A549 (cell line): ENCODE measurements around the gene SPATA12. TPM values are rescaled to one million over a fixed set of nuclear protein-coding genes. Genes with fewer than 3 reads are reported as not detected.
A peak's percentile ranks its signal among the peaks of the same experiment; 100 is the strongest.

ENCODE experiments used
- ATAC-seq, 2 experiments: fragments of 200-7000 bp in 1 of 2; fragments of >200 bp in 1 of 2; cut with Nextera tagmentation in 1 of 2; cut with Tn5 transposase in 1 of 2; 3 replicates each; pipeline versions ENCODE4 v1.8.0 to v1.9.1; 2018 to 2020; ENCODE audit warnings: mild to moderate bottlenecking in 1 of 2, moderate library complexity in 1 of 2
- CTCF ChIA-PET: fragments of 300-600 bp; sonication (Branson Sonifier 250); formaldehyde crosslinking; extraction: SDS; loops from one replicate; lab custom pipeline; 2021; ENCODE audit warnings: antibody characterized with exemption, inconsistent platforms; lab: Yijun Ruan, JAX
- POLR2A ChIA-PET: fragments of 350-600 bp; formaldehyde crosslinking; extraction: SDS; loops from one replicate; lab custom pipeline; 2021; ENCODE audit warnings: antibody characterized with exemption, inconsistent platforms; lab: Yijun Ruan, JAX
- DNase-seq, 2 experiments: peaks; one replicate each; pipeline versions ENCODE4 v3.0.0 to v3.0.0-alpha.2; 2011 to 2016; ENCODE audit warnings: low read depth in 1 of 2, low spot score in 1 of 2
- FAIRE-seq: peaks from 2 replicates; lab custom pipeline; 2011; peaks lifted over from hg19 to GRCh38; lab: Jason Lieb, UNC
- H3K27ac ChIP-seq, 2 experiments: fragments of >200 bp; sonication (Bioruptor Twin); formaldehyde crosslinking; 3 replicates each; pipeline ENCODE4 v1.5.1; 2016 to 2017
- H3K4me1 ChIP-seq: fragments of >200 bp; sonication (Bioruptor Twin); formaldehyde crosslinking; 3 replicates; pipeline ENCODE4 v1.6.1; 2016
- H3K4me2 ChIP-seq: fragments of >200 bp; sonication (Bioruptor Twin); formaldehyde crosslinking; 3 replicates; pipeline ENCODE4 v1.6.1; 2016
- H3K4me3 ChIP-seq: fragments of >200 bp; sonication (Bioruptor Twin); formaldehyde crosslinking; 3 replicates; pipeline ENCODE4 v1.5.1; 2016
- H3K9me3 ChIP-seq: fragments of >200 bp; sonication (Bioruptor Twin); formaldehyde crosslinking; 3 replicates; pipeline ENCODE4 v1.6.1; 2016
- BHLHE40 ChIP-seq: IDR thresholded peaks from 2 replicates; pipeline ENCODE4 v1.6.1; 2012; ENCODE audit warnings: low read depth, low read length, inconsistent platforms
- CBX2 ChIP-seq: fragments of 200-600 bp; sonication (generic); IDR thresholded peaks from 2 replicates; pipeline ENCODE4 v1.6.1; 2016; ENCODE audit warnings: low read depth, mild to moderate bottlenecking, borderline replicate concordance
- CEBPB ChIP-seq, 2 experiments: fragments of >200 bp in 1 of 2; sonication (Bioruptor Twin) in 1 of 2; formaldehyde crosslinking in 1 of 2; IDR thresholded peaks; 2 replicates each; pipeline ENCODE4 v1.6.1; 2012 to 2016
- CHD2 ChIP-seq: fragments of 150-350 bp; IDR thresholded peaks from 2 replicates; pipeline ENCODE4 v1.6.1; 2014; ENCODE audit warnings: low read length; ENCODE audit not compliant: partially characterized antibody
- CHD4 ChIP-seq: fragments of 200-600 bp; sonication (generic); IDR thresholded peaks from 2 replicates; pipeline ENCODE4 v1.6.1; 2016; ENCODE audit warnings: antibody characterized with exemption, mild to moderate bottlenecking, borderline replicate concordance
- FOSB ChIP-seq: fragments of 250-450 bp; sonication (Bioruptor Pico); IDR thresholded peaks from 2 replicates; pipeline ENCODE4 v1.5.0; 2020; ENCODE audit warnings: mild to moderate bottlenecking, moderate library complexity
- FOSL2 ChIP-seq, 2 experiments: fragments of 450-650 bp in 1 of 2; fragments of >200 bp in 1 of 2; sonication (Bioruptor Twin) in 1 of 2; formaldehyde crosslinking; IDR thresholded peaks; 2 replicates each; pipeline versions ENCODE4 v1.5.0 to v1.6.1; 2016 to 2020; ENCODE audit warnings: mild to moderate bottlenecking in 1 of 2, moderate library complexity in 1 of 2
- FOXS1 ChIP-seq: fragments of 250-450 bp; sonication (Bioruptor Pico); IDR thresholded peaks from 2 replicates; pipeline ENCODE4 v1.5.0; 2020; ENCODE audit warnings: mild to moderate bottlenecking, moderate library complexity
- GATA3 ChIP-seq: IDR thresholded peaks from 2 replicates; pipeline ENCODE4 v1.6.1; 2012; ENCODE audit warnings: borderline replicate concordance
- HDAC2 ChIP-seq: fragments of 200-600 bp; sonication (generic); IDR thresholded peaks from 2 replicates; pipeline ENCODE4 v1.6.1; 2016
- HEYL ChIP-seq: fragments of 250-450 bp; sonication (Bioruptor Pico); IDR thresholded peaks from 2 replicates; pipeline ENCODE4 v1.8.0; 2021; ENCODE audit warnings: mild to moderate bottlenecking, moderate library complexity
- HOXB13 ChIP-seq: fragments of 250-450 bp; sonication (Bioruptor Pico); IDR thresholded peaks from 2 replicates; pipeline ENCODE4 v1.5.0; 2020; ENCODE audit warnings: low read depth, mild to moderate bottlenecking, moderate library complexity
- KDM1A ChIP-seq: fragments of 200-600 bp; sonication (generic); IDR thresholded peaks from 2 replicates; pipeline ENCODE4 v1.6.1; 2016; ENCODE audit warnings: low read depth, mild to moderate bottlenecking
- KDM5A ChIP-seq: fragments of 200-600 bp; sonication (generic); IDR thresholded peaks from 2 replicates; pipeline ENCODE4 v1.6.1; 2016; ENCODE audit warnings: antibody characterized with exemption, mild to moderate bottlenecking
- MYC ChIP-seq: IDR thresholded peaks from 2 replicates; pipeline ENCODE4 v1.6.1; 2012; ENCODE audit warnings: mild to moderate bottlenecking, inconsistent platforms, low read length, improper control_type of control experiment, borderline replicate concordance
- POLR2A ChIP-seq: IDR thresholded peaks from 2 replicates; pipeline ENCODE4 v1.6.1; 2012; ENCODE audit warnings: mild to moderate bottlenecking, low read length
- RFX5 ChIP-seq: fragments of 450-650 bp; IDR thresholded peaks from 2 replicates; pipeline ENCODE4 v1.7.1; 2014; ENCODE audit warnings: antibody characterized with exemption, mild to moderate bottlenecking, moderate library complexity
- RNF2 ChIP-seq: fragments of 200-600 bp; sonication (generic); IDR thresholded peaks from 2 replicates; pipeline ENCODE4 v1.6.1; 2016; ENCODE audit warnings: low read depth, mild to moderate bottlenecking, antibody characterized with exemption, moderate library complexity, borderline replicate concordance
- ZFP36 ChIP-seq: fragments of 450-650 bp; IDR thresholded peaks from 2 replicates; pipeline ENCODE4 v1.6.1; 2014; ENCODE audit warnings: borderline replicate concordance; ENCODE audit not compliant: partially characterized antibody
- ZNF302 ChIP-seq: fragments of 250-450 bp; sonication (Bioruptor Pico); IDR thresholded peaks from 2 replicates; pipeline ENCODE4 v1.9.0; 2021; ENCODE audit warnings: inconsistent platforms, mild to moderate bottlenecking, moderate library complexity
- ZSCAN20 ChIP-seq: fragments of 250-450 bp; sonication (Bioruptor Pico); IDR thresholded peaks from 2 replicates; pipeline ENCODE4 v1.8.0; 2022; ENCODE audit warnings: mild to moderate bottlenecking, moderate library complexity
- WGBS: methylation state at CpG from one replicate; pipeline ENCODE4 v1.1.6; 2017; ENCODE audit errors: missing lambda C conversion rate; 5-methylcytosine and 5-hydroxymethylcytosine counted together
- polyA plus RNA-seq, 4 experiments: library from polyadenylated mRNA; depleted of rRNA in 3 of 4; stranded (reverse); fragments of >200 nt; fragmentation: RNase III in 1 of 4; extraction: RNeasy Plus Mini Kit Qiagen cat#74134 plus additional on column Dnase treatment in 1 of 4; gene quantifications; 2 replicates in 3 of 4; 3 replicates in 1 of 4; pipeline ENCODE4 v1.2.3, GENCODE V29; 2011 to 2017
- TF ChIP-seq, protein P1 (sequence below): fragments of 250-450 bp; sonication (Bioruptor Pico); IDR thresholded peaks from 2 replicates; pipeline ENCODE4 v1.5.0; 2020; ENCODE audit warnings: low read depth, mild to moderate bottlenecking, moderate library complexity
- TF ChIP-seq, protein P2 (sequence below): fragments of 450-650 bp; IDR thresholded peaks from 2 replicates; pipeline ENCODE4 v1.6.1; 2014; ENCODE audit warnings: antibody characterized with exemption
- TF ChIP-seq, protein P3 (sequence below): fragments of 200-600 bp; sonication (generic); IDR thresholded peaks from 2 replicates; pipeline ENCODE4 v1.6.1; 2016; ENCODE audit warnings: antibody characterized with exemption, mild to moderate bottlenecking, moderate library complexity

The SPATA12 gene
- polyA plus RNA-seq, 2 of the 4 experiments (the other 2 are of a cell fraction) = 0.17 to 0.18 TPM

DNA sequence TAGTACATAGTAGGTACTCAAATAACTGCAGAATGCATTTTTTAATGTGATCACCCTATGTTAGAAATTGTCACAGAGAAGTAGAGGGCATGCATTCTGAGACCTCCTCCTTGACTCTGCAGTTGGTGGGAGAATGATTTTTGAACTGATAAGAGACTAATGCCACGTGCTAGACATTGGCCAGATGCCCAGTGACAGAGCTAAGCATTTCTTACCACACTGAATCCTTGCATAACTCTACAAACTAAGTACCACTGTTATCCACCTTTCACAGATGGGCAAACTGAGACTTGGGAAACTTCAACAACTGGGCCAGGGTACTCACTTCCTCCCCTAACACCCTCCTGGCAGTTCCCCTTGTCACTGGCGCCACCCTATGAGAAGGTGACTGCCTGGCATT lies 33.5 kb upstream of the SPATA12 start:
- TF ChIP-seq, protein P1, sequence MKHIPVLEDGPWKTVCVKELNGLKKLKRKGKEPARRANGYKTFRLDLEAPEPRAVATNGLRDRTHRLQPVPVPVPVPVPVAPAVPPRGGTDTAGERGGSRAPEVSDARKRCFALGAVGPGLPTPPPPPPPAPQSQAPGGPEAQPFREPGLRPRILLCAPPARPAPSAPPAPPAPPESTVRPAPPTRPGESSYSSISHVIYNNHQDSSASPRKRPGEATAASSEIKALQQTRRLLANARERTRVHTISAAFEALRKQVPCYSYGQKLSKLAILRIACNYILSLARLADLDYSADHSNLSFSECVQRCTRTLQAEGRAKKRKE (CRISPR knock-in tag) = no peak
- TF ChIP-seq ZNF302 (CRISPR knock-in tag) = no peak
- no peak for TF ChIP-seq KDM5A
- TF ChIP-seq CBX2 = no peak
- TF ChIP-seq POLR2A = no peak
- no peak for TF ChIP-seq FOSL2 (IDR thresholded peaks at IDR 0.05)
- TF ChIP-seq FOSL2 (CRISPR knock-in tag; IDR thresholded peaks at IDR 0.05) = no peak
- TF ChIP-seq ZFP36 = no peak
- no peak for TF ChIP-seq CHD2
- no peak for TF ChIP-seq HDAC2
- TF ChIP-seq HOXB13 = no peak
- TF ChIP-seq ZSCAN20 (CRISPR knock-in tag) = no peak
- no peak for ATAC-seq
- no peak overlapping the region for H3K27ac ChIP-seq
- ChIA-PET CTCF (no interaction called here), POLR2A (no interaction called here)
- 61% methylated on average over 2 of the region's 2 CpGs for WGBS
- H3K4me1 ChIP-seq = no peaks in the 10 kb centered on the region
- DNase-seq = peak in 1 of 2 experiments; percentile 15
- H3K9me3 ChIP-seq = no peaks in the 10 kb centered on the region
- no peak overlapping the region for H3K4me3 ChIP-seq
- FAIRE-seq = no peak
- H3K4me2 ChIP-seq = no peak overlapping the region

DNA sequence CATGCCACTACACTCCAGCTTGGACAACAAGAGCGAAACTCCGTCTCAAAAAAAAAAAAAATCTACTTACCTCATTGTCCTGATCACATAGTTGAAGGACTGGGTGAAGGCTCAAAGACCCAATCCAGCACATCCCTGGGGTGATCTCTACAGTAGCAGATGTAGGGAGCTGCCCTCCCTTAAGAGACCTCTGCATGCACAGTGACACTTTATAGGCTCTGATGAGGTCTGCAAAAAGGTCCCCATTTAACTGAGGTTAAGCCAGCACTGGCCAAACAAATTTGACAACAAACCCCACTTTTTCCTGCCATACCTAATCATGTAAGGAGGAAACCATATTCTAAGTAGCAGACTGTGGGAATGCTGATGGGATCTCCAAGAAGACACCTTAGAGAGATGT lies 31.1 kb upstream of the SPATA12 start:
- Histone ChIP-seq H3K27ac (no peak overlapping the region), H3K4me2 (no peak overlapping the region), H3K4me3 (no peak overlapping the region), H3K4me1 (no peaks in the 10 kb centered on the region), H3K9me3 (no peaks in the 10 kb centered on the region)
- CTCF ChIA-PET = interaction anchor here (1.5 kb wide), 1 partner anchor 9 kb away, joined by 3 read pairs; no protein-coding TSS in a partner anchor
- no peak for ATAC-seq
- DNase-seq = no peak
- 94% methylated on average over 2 of the region's 2 CpGs for WGBS
- no peak for FAIRE-seq
- no peak for TF ChIP-seq CEBPB (IDR thresholded peaks at IDR 0.05)
- TF ChIP-seq, protein P2, sequence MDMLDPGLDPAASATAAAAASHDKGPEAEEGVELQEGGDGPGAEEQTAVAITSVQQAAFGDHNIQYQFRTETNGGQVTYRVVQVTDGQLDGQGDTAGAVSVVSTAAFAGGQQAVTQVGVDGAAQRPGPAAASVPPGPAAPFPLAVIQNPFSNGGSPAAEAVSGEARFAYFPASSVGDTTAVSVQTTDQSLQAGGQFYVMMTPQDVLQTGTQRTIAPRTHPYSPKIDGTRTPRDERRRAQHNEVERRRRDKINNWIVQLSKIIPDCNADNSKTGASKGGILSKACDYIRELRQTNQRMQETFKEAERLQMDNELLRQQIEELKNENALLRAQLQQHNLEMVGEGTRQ = no peak
- POLR2A ChIA-PET = no interaction called here

DNA sequence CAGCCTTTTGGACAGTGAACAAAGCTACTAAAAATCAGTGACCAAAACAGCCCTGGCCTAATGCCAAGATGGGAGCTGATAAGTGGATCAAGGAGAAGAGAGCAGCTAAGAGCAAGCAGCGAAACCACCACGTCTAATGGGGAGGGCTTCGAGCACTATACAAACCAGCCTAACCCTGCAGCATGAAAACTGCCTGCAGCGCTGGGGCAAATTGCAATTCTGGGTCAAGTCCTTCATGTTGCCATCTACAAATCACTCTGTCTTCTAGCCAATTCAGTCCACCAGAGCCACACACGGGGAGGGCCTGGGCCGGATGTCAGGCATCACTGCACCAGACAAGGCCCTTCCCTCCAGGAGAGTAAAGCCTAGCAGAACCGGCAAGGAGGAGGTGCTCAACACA lies 30.5 kb upstream of the SPATA12 start:
- WGBS = 93% methylated on average over 4 of the region's 7 CpGs
- DNase-seq = no peak
- Histone ChIP-seq H3K9me3 (no peaks in the 10 kb centered on the region), H3K27ac (no peak overlapping the region), H3K4me3 (no peak overlapping the region), H3K4me2 (no peak overlapping the region), H3K4me1 (no peaks in the 10 kb centered on the region)
- no peak for FAIRE-seq
- POLR2A ChIA-PET = no interaction called here
- CTCF ChIA-PET = interaction anchor here (1.5 kb wide), 1 partner anchor 8 kb away, joined by 3 read pairs; no protein-coding TSS in a partner anchor
- no peak for ATAC-seq
- TF ChIP-seq, protein P1 (CRISPR knock-in tag) = no peak
- TF ChIP-seq FOSL2 (IDR thresholded peaks at IDR 0.05) (no peak), FOSL2 (CRISPR knock-in tag; IDR thresholded peaks at IDR 0.05) (no peak), KDM5A (no peak), KDM1A (no peak), CHD4 (no peak), RNF2 (no peak), BHLHE40 (no peak), MYC (no peak), HEYL (CRISPR knock-in tag) (no peak), FOXS1 (CRISPR knock-in tag) (no peak), FOSB (CRISPR knock-in tag) (no peak), RFX5 (no peak), POLR2A (no peak), GATA3 (no peak), HDAC2 (no peak)
- TF ChIP-seq, protein P3, sequence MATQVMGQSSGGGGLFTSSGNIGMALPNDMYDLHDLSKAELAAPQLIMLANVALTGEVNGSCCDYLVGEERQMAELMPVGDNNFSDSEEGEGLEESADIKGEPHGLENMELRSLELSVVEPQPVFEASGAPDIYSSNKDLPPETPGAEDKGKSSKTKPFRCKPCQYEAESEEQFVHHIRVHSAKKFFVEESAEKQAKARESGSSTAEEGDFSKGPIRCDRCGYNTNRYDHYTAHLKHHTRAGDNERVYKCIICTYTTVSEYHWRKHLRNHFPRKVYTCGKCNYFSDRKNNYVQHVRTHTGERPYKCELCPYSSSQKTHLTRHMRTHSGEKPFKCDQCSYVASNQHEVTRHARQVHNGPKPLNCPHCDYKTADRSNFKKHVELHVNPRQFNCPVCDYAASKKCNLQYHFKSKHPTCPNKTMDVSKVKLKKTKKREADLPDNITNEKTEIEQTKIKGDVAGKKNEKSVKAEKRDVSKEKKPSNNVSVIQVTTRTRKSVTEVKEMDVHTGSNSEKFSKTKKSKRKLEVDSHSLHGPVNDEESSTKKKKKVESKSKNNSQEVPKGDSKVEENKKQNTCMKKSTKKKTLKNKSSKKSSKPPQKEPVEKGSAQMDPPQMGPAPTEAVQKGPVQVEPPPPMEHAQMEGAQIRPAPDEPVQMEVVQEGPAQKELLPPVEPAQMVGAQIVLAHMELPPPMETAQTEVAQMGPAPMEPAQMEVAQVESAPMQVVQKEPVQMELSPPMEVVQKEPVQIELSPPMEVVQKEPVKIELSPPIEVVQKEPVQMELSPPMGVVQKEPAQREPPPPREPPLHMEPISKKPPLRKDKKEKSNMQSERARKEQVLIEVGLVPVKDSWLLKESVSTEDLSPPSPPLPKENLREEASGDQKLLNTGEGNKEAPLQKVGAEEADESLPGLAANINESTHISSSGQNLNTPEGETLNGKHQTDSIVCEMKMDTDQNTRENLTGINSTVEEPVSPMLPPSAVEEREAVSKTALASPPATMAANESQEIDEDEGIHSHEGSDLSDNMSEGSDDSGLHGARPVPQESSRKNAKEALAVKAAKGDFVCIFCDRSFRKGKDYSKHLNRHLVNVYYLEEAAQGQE = no peak
